Thoracic aorta (tissue), 2 donors: ENCODE measurements around the gene PLEKHH2. TPM values are rescaled to one million over a fixed set of nuclear protein-coding genes. Genes with fewer than 3 reads are reported as not detected.

Experiments
- ATAC-seq: fragments of 150-250 bp; one replicate; pipeline ENCODE4 v1.8.0; 2017; ENCODE audit warnings: low read depth; ENCODE audit not compliant: insufficient number of reproducible peaks, low FRiP score
- DNase-seq: peaks from one replicate; pipeline ENCODE4 v3.0.0-alpha.2; 2020; ENCODE audit warnings: low spot score
- H3K27ac ChIP-seq, 2 donors: fragments of 200-600 bp; sonication (generic); 1 replicate in 1 of 2; 2 replicates in 1 of 2; pipeline ENCODE4 v1.5.1; 2016; ENCODE audit warnings: mild to moderate bottlenecking in 2 of 2, moderate library complexity in 2 of 2
- H3K27me3 ChIP-seq: fragments of 200-600 bp; sonication (generic); replicated peaks from 2 replicates; pipeline ENCODE4 v1.6.0; 2016; ENCODE audit warnings: mild to moderate bottlenecking; ENCODE audit not compliant: insufficient read depth
- H3K36me3 ChIP-seq: fragments of 200-600 bp; sonication (generic); one replicate; pipeline ENCODE4 v1.5.1; 2016
- H3K4me1 ChIP-seq, 2 donors: fragments of 200-600 bp; sonication (generic); 1 replicate in 1 of 2; 2 replicates in 1 of 2; pipeline versions ENCODE4 v1.5.1 to v1.6.0; 2016; ENCODE audit warnings: low read depth in 2 of 2, mild to moderate bottlenecking in 1 of 2; ENCODE audit not compliant: control insufficient read depth in 1 of 2
- H3K4me3 ChIP-seq: fragments of 200-600 bp; sonication (generic); 2 replicates; pipeline ENCODE4 v1.5.1; 2016; ENCODE audit warnings: mild to moderate bottlenecking
- H3K9me3 ChIP-seq: fragments of 200-600 bp; sonication (generic); 2 replicates; pipeline ENCODE4 v1.5.1; 2016
- CTCF ChIP-seq: fragments of 200-600 bp; sonication (generic); IDR thresholded peaks from one replicate; pipeline ENCODE4 v1.5.1; 2019; ENCODE audit warnings: antibody characterized with exemption
- total RNA-seq, 2 donors: library from RNA; depleted of rRNA; stranded (reverse); fragments of >200 nt; gene quantifications; one replicate each; pipeline versions ENCODE4 v1.1.0 to v1.2.3, GENCODE V29; 2016

Gene PLEKHH2
- total RNA-seq, 2 donors from 2014 or later = 23.3 to 29.5 TPM

DNA sequence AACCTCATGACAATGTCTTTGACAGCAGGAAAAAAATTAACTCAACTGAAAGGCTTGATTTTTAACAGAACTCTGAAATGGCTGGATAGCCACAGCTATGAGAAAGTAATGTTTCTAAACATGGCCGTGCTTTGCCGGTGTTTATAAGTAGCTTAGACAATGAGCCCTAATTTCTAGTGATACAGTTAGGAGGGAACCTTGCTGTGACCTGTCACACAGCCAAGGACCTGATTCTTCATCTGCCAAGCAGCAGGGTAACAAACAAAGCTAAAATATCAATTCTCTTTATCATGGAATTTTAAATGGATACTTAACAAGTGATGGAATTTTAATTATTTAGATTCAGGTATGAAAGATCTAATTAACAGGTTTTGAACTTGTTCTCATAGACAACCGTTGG is 112.5 kb downstream of the PLEKHH2 start:
- Histone ChIP-seq H3K9me3 (no peaks in the 10 kb centered on the region), H3K27ac (peak overlapping the region in 1 of 2 donors; percentile 76), H3K27me3 (no peaks in the 10 kb centered on the region), H3K36me3 (no peaks in the 10 kb centered on the region), H3K4me1 (peaks cover 6 to 52% of the 10 kb centered on the region in 2 donors), H3K4me3 (no peak overlapping the region)
- TF ChIP-seq CTCF = no peak
- DNase-seq (no peak), ATAC-seq (no peak)

DNA sequence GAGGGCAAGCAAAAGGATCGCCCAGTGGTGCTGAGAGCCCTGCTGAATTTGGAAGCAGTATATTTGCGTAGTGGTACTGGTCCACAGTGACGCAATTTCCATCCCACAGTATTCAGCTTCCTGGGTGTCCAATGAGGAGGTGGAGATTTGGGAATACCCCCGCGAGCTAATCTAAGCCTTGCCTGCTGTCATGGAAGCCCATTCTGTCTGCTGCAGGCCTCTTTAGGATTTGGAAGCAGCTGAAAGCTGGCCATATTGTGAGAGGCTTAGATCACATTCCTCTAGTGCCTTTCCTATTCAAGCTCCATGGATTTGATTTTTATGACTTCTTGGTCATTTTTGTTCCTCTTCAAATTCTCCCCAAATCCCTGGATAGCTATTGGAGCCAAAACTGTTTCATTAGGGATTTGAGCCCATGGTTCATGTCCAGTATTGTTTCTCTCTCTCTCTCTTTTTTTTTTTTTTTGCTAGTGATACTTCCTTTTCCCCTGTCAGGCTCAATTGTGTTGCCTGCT is 114.5 kb downstream of the PLEKHH2 start:
- H3K27ac ChIP-seq = no peak overlapping the region
- H3K27me3 ChIP-seq = no peaks in the 10 kb centered on the region
- no peaks in the 10 kb centered on the region for H3K9me3 ChIP-seq
- TF ChIP-seq CTCF = no peak
- peaks cover 0 to 33% of the 10 kb centered on the region in 2 donors for H3K4me1 ChIP-seq
- no peak for DNase-seq
- H3K36me3 ChIP-seq = no peaks in the 10 kb centered on the region
- H3K4me3 ChIP-seq = no peak overlapping the region
- no peak for ATAC-seq

DNA sequence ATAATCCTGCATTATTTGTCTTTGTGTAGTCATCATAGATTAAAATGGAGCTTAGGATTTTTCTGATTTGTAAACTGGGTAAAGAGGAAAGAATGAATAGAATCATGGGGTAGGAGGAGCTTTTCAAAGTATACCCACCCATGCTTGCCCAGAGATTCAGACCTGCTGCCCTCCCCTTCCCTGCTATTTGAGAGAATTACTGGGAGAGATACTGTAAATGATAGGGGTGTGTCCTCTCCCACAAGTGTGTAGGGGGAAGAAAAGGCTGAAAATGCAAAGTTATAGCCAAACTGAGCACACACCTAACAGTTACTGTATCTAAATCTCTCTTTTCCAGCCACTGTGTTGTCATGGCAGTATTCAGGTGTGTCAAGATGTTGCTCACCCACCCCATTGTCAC is 115.2 kb downstream of the PLEKHH2 start:
- DNase-seq (no peak), ATAC-seq (no peak)
- no peak overlapping the region for H3K27ac ChIP-seq
- H3K4me3 ChIP-seq = no peak overlapping the region
- no peaks in the 10 kb centered on the region for H3K36me3 ChIP-seq
- H3K27me3 ChIP-seq = no peaks in the 10 kb centered on the region
- no peaks in the 10 kb centered on the region for H3K9me3 ChIP-seq
- peaks cover 0 to 25% of the 10 kb centered on the region in 2 donors for H3K4me1 ChIP-seq
- no peak for TF ChIP-seq CTCF

- TF ChIP-seq CTCF = no peak
- H3K27ac ChIP-seq = no peak overlapping the region
- no peaks in the 10 kb centered on the region for H3K27me3 ChIP-seq
- no peak overlapping the region for H3K4me3 ChIP-seq
- H3K36me3 ChIP-seq = no peaks in the 10 kb centered on the region
- H3K4me1 ChIP-seq = peaks cover 6 to 18% of the 10 kb centered on the region in 2 donors
- DNase-seq = no peak
- no peak for ATAC-seq
- H3K9me3 ChIP-seq = no peaks in the 10 kb centered on the region
Observed at GRCh38 chr2:43754180-43754579, 117.1 kb downstream of the PLEKHH2 start.

GRCh38 chr2:43758739-43759138 is 121.7 kb downstream of the PLEKHH2 start:
- H3K27ac ChIP-seq = peak overlapping the region; percentile 0 to 58
- no peak overlapping the region for H3K4me3 ChIP-seq
- peaks cover 6 to 14% of the 10 kb centered on the region in 2 donors for H3K4me1 ChIP-seq
- no peaks in the 10 kb centered on the region for H3K36me3 ChIP-seq
- peak; percentile 30 for ATAC-seq
- no peak for DNase-seq
- TF ChIP-seq CTCF = no peak
- H3K9me3 ChIP-seq = no peaks in the 10 kb centered on the region
- no peaks in the 10 kb centered on the region for H3K27me3 ChIP-seq
